OCI-LY7 (cell line): ENCODE data around the gene GALNTL6.

ENCODE experiments used
- EZH2phosphoT487 ChIP-seq: fragments of 200-600 bp; sonication (generic); IDR thresholded peaks from 2 replicates; pipeline ENCODE4 v1.6.1; 2018; ENCODE audit warnings: low read depth, borderline replicate concordance, mild to moderate bottlenecking, mixed run types, antibody characterized with exemption, low read length, moderate library complexity, mixed read lengths
- TF ChIP-seq, protein P1 (sequence below): fragments of 200-600 bp; sonication (generic); conservative IDR thresholded peaks from 2 replicates; pipeline ENCODE4 v1.5.1; 2014; ENCODE audit warnings: mild to moderate bottlenecking, antibody characterized with exemption, low read length, moderate library complexity, mixed read lengths

DNA sequence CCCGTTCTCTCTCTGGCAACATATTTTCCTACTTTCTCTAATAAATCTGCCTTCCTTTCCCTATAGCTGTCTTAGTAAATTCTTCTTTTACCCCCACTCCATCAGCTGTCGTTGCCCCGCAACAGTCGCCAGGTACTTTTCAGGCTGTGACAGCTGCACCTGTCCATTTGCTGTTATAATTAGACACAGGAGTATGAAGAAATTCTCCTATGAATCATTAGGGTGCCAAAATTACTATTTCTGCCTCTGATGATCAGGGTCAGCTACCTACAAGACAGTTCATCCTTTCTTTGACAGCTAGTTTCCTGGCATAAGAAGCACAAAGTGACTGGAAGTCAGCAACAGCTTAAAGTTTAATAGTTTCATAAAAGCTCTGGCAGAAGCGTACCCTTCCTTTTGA, 19.5 kb upstream of the GALNTL6 start:
- TF ChIP-seq EZH2phosphoT487, result no peak
- TF ChIP-seq, protein P1, sequence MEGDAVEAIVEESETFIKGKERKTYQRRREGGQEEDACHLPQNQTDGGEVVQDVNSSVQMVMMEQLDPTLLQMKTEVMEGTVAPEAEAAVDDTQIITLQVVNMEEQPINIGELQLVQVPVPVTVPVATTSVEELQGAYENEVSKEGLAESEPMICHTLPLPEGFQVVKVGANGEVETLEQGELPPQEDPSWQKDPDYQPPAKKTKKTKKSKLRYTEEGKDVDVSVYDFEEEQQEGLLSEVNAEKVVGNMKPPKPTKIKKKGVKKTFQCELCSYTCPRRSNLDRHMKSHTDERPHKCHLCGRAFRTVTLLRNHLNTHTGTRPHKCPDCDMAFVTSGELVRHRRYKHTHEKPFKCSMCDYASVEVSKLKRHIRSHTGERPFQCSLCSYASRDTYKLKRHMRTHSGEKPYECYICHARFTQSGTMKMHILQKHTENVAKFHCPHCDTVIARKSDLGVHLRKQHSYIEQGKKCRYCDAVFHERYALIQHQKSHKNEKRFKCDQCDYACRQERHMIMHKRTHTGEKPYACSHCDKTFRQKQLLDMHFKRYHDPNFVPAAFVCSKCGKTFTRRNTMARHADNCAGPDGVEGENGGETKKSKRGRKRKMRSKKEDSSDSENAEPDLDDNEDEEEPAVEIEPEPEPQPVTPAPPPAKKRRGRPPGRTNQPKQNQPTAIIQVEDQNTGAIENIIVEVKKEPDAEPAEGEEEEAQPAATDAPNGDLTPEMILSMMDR, result no peak
